GM18507 (cell line): ENCODE results near the gene LUZP2.

Source experiments
- DNase-seq: peaks from one replicate; pipeline ENCODE4 v3.0.0; 2011; ENCODE audit warnings: low read depth; ENCODE audit not compliant: insufficient read length; ENCODE audit errors: extremely low spot score
- FAIRE-seq: peaks from 2 replicates; lab custom pipeline; 2011; peaks lifted over from hg19 to GRCh38; lab: Jason Lieb, UNC

LUZP2 gene

DNA sequence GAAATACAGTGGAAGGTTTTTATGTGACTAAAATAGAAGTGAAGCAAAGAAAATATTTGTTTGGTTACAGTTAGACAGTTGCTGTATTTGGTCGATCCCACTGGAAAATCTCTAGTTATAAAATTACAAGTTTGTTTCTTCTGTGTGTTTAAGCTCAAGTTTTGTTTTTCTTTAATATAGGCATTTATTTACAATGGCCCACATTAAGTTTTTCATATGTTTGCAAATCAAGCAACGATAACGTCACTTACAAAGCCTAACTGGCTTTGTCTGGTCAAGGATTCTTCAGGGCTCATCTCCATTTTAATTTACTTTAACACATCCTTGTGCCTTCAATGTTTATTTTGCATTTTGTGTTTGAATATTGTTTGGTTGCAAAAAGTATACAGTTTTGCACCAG, 270.6 kb downstream of the LUZP2 start:
- FAIRE-seq = no peak
- DNase-seq = no peak

DNA sequence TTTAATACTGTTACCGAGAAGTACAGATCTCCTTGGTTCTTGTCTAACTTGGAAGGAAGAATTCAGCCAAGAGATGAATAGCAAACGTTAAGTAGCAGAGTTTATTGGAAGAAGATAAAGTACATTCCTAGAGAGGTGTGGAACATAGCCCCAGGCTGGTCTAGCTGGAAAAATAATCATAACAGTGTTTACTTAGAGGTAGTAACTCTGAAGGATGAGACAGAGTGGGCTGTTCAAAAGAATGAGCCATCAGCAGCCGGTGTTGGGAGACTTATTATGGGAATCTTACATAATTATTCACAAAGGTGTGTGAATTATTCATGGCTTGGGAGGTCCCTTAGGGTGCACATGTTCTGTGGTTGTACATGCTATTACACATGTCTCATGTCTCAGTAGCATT, 276.5 kb downstream of the LUZP2 start:
- no peak for FAIRE-seq
- DNase-seq = no peak

DNA sequence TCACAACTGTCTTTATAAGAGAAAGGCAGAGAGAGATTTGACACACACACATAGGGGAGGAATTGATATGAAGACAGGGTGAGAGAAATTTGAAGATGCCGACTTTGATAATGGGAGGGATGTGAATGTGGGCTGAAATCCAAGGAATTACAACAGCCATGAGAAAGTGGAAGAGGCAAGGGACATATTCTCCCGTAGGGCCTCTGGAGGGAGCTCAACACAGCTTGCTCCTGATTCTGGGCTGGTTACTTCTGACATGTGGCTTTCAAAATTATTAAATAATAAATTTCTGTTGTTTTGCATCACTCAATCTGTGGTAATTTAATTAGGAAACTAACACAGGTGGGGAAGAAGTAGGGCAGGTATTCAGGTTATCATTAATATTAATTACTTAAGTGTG, 282.9 kb downstream of the LUZP2 start:
- FAIRE-seq = no peak
- DNase-seq = no peak

DNA sequence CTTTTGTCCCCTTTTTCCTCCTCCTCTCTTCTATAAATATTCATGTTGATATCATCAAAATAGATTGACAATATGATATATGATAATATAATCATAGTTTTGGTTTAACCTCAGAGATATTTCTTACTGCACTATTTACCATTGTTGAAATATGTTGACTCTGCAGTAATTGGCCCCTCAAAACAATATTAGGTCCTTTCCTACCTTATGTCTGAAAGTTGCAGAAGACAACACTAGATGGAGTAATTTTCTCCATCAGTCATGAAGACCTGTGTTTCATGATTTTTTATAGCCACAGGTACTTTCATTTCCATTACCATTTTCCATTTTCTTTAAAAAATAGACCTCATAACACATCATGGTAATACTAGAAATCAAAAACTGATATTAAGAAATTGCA, 284.4 kb downstream of the LUZP2 start:
- FAIRE-seq (no peak), DNase-seq (no peak)

DNA sequence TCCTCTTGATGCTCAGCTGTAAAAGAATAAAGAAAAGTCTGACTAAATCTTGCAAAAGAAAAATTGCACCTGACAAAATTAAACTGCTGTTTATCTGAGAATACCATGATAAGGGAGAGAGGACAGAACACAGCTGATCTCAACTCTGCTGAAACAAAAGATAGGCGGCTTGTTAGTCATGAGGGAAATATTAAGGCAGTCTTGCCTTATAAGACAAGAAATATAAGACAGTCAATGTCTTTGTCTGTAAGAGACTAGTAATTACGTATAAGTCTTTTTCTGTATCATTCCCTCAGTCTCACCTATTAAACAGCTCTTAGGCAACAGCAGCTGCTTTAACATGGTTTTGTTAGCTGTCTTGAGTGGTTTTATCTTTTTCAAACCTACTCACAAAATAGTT, 296.6 kb downstream of the LUZP2 start:
- DNase-seq (no peak), FAIRE-seq (no peak)

DNA sequence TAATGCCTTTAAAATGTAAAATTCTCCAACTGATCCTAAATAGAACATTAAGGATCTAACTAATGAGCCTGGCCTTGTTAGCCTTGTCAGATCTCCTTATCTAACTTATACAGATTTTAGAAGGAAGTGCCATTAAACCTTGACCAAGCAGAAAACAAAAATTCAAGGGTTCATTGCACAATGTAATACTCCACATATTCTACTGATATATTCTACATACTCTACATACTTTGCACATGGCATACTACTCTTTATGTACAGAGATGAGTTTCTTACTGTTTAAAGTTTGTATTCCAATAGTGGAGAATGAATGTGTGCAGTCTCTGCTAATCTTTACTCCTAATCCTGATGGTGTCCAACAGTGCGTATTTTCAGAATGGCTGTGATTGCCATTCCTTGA, 297.2 kb downstream of the LUZP2 start:
- DNase-seq = no peak
- no peak for FAIRE-seq

DNA sequence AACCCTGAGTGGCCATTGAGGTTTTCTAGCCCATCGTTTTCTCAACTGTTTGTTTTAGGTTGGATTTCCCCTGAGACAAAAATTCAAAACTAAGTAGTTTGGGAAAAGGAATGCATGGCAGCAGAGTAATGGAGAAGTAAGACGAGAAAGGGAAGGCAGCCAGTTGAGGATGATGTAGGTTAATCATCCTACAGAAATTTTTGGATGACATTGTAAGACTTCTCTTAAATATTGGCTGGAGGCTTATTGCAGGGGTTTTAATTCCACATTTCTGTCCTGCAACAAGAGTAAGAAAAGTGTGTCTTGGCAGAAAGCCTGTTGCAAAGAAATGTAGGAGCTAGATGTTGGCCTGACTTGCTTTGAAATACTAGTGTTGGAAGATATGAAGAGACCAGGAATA, 308.8 kb downstream of the LUZP2 start:
- FAIRE-seq = no peak

DNA sequence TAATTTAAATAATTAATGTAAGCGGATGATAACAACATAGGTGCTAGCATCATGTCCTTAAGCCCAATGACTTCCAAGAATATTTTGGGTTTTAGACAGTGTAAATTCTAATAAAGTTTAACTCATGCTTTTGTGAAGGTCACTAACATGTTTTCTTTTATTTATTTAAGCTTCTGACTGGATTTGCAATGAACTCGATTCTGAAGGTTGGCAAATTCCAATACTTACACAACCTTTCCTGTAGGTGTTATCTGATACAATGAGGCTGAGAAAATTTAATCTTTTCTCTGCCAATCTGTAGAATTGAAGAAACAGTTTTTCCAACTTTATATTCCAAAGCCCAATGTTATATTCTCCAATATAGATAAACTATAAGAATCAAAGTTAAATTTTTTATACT, 311.3 kb downstream of the LUZP2 start:
- FAIRE-seq (no peak), DNase-seq (no peak)

More for the DNA sequence above, 308.8 kb downstream of the LUZP2 start:
- DNase-seq = no peak

DNA sequence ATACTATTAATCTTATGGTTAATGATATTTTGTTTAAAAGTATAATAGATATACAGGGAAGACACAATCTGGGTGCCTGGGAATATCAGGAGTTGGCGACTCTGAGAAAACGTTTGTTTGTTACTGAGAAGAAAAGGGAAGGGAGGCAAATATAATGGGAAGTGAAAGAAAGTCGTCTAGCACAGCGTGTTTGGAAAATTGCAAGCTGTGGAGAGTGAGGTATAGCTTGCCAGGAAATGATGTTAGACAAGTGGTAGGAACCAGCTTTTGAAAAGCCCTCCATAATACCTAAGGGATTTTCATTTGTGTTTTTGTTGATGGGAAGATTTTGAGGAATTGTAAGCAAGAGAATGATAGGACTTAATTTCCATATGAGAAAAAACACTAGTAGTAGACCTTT, 322.2 kb downstream of the LUZP2 start:
- FAIRE-seq (no peak), DNase-seq (no peak)

DNA sequence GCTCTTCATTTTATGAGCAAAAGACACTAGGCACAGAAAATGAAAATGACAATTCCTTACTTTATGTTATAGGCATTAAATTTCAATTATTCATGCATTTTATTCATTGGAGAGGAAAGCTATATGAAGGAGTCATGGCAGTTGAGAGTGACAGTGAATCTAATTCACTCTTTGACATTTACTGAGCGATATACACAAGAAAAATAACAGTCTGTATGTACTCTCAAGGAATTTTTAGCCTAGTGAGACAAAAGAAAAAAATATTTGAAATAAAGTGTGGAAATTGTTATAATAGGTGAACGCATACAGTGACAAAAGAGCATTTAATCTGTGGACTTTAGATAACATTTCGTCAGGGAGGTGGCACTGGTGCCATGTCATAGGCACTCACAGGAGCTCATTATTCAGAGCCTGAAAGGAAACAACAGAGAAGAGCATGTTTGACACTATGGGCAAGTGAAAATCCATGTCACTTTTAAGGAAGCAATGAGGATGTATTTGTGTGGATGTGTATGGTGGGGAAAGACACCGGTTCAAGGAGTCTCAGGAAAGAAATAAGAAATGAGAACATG, 323.1 kb downstream of the LUZP2 start:
- FAIRE-seq = no peak
- DNase-seq = no peak

DNA sequence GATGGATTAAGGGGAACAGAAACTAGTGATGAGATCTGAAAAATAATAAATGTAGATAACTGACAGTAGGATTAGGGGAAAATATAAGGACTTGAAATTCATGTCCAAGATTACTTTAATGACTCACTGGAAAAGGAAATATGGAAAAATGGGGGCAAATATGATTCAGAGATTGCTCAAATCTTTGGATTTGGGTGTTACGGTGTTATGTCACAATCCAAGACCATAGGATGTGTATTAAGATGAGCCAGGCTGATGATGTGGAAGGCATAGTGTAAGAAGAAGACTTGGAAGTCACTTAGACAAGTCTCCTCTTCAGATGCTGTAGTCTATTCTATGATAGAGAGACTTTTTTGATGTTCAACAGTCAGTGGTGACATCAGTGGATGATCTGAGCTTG, 323.7 kb downstream of the LUZP2 start:
- DNase-seq (no peak), FAIRE-seq (no peak)

DNA sequence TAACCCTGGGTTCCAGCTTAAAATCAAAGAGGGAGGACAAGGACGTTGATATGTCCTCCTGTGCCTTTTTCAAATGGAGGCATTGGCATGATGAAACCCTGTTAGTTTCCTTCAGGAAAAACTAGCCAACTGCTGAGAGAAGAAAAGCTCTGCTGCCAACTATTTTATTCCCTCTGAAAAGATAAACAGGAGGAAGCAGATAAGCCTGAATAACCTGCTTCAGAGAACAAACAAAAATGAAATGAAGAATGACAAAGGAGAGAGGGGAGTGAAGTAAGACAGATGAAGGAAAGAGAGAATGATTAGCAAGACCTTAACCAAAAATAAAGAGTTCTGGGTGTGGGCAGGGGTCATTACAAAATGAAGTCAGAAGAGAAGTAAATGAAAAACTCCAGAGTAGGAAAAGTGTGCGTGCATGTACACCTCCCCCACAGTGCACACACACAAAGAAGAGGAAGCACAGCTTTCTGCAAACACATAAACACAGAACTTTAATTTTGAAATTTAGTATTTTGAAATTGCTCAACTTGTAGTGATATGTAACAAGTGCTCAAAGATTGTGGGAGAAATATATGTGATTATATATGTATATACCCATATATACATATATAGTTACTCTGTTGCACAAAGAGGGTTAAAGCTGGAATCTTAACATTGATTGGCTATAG, 332.2 kb downstream of the LUZP2 start:
- FAIRE-seq = no peak
- DNase-seq = no peak

DNA sequence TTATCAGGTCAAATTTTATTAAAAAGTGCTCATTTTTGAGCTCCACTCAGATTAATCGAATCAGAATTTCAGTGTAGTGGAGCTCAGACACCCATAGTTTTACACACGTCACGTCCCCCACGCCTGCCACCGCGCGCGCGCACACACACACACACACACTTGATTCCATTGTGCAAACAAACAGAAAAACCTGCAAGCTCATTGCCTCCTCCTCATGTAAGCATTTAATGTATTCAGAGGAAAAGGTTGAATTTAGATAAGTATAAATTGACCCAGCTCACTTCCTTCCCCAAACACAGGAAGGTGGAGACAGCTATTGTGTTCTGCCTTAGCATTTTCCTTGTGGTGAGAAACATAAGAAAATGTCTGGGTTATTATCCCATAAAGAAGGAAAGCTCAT, 336.7 kb downstream of the LUZP2 start:
- no peak for DNase-seq
- no peak for FAIRE-seq

DNA sequence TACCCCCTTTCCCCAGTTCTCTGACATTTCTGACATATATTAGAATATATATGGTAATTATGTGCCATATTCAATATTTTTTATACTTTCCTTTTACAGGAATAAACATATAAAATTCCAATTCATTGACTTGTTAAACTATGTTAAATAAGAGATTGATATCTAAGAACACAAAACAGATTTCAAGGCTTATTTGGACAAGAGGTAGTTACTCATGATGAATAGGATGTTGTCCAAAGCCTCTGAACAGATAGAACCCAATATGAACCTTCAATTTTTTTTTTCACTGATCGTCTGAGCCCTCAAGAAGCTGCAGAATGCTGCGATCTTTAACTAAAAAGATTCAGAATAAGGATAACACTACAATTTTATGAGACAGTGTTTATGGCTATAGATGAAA, 340.3 kb downstream of the LUZP2 start:
- DNase-seq (no peak), FAIRE-seq (no peak)

DNA sequence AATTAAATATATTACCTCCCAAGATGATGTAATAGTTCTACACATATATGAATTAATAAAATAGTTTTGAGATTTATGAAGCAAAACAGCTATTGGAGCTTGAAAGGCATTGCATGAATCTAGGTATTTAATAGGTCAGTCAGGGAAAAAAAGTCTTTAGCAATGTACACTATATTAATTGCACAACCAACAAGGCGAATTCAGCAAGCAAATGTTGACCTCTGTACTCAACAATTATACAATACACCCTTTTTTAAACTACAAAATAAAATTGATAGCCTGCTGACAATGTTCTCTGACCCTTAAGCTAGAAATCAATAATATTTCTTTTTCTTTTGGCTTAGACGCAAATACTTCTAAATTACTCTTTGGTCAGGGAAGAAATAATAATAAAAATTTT, 345.5 kb downstream of the LUZP2 start:
- FAIRE-seq (no peak), DNase-seq (no peak)

DNA sequence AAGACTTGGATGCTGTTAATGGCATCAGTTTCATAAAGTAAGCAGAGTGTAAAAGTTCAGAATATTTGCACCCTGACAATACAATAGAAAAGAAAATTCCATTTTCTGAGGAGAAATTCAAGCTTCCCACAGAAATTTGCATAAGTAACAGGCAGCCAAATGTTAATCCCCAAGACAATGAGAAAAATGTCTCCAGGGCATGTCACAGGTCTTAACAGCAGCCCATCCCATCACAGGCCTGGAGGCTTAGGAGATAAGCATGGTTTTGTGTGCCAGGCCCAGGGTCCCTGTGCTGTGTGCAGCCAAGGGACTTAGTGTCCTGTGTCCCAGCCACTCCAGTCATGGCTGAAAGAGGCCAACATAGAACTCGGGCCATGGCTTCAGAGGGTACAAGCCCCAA, 347.6 kb downstream of the LUZP2 start:
- no peak for FAIRE-seq
- no peak for DNase-seq

DNA sequence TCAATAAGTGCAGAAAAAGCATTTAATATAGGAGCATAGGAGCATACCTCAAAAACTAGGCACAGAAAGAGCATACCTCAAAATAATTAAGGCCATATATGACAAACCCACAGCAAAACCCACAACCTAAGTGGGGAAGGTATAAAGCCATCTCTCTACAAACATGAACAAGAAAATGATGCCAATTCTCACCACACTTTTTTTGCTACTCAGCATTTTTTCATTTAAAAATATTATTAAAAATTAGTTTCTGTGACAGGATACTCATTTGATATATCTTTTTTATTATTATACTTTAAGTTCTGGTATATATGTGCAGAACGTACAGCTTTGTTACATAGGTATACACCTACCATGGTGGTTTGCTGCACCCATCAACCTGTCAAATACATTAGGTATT, 352.0 kb downstream of the LUZP2 start:
- FAIRE-seq = no peak
- DNase-seq = no peak

DNA sequence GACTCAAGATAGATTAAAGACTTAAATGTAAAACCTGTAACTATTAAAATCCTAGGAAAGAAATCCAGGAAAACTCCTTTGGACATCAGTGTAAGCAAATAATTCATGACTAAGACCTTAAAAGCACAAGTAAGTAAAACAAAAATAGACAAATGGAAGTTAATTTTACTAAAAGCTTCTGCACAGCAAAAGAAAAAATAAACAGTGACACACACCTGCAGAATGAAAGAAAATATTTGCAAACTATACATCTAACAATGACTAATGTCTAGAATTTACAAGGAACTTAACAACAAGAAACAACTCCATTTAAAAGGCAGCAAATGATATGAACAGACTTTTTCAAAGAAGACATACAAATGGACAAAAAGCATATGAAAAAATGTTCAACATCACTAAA, 359.1 kb downstream of the LUZP2 start:
- no peak for FAIRE-seq
- no peak for DNase-seq

DNA sequence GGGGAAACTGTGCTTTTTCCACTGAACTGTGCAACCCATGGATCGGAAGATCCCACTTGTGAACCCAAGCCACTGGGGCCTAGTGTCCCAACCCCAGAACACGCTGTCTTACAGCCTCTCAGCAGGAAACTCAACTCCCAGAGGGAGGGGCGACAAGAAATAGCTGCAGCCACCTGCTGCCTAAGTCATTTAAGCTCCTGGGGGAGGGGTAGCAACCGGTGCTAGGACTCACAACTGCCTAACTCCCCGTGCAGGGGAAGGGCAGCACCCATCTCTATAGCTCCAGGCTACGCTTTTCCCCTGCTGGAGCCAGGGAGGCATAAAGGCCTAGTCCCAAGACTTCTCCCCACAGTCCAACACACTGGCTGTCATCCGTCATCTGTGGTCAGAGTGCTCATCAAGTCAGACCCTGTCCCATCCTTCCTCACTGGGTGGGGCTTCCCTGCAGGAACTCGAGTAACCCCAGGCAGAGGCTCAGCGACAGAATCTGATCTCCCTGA, 363.0 kb downstream of the LUZP2 start:
- DNase-seq (no peak), FAIRE-seq (no peak)

DNA sequence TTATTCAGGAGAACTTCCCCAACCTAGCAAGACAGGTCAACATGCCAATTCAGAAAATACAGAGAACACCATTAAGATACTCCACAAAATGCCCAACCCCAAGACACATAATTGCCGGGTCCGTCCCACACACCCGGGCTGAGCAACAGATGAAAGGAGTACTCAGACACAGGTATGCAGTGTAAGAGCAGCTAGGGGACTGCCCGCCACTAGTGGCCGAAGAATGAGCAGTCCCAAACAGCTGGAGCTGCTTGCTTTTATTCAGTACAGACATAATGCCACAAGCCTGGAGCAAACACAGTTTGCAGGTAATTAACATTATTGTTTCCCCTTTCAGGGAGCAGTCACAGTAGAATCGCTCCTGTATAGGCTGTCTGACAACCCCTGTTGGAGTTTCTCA, 364.6 kb downstream of the LUZP2 start:
- no peak for FAIRE-seq

DNA sequence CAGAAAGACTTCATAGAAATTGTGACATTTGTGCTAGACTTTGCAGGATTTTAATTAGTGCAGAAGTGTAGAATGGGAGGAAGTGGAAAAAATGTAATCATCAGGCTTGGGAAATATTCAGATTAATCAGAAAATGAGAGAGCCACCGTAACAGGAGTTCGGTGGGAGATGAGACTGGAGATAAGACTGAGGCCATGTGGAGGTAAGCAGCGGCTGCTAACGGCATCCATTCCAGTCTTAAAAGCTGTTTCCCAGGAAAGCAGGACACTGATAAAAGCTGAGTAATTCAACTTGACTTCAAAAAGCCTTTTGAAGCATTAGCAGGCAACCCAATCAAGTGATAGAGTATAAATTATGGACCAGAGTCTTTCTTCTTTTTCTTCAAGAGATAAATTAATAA, 369.9 kb downstream of the LUZP2 start:
- DNase-seq (no peak), FAIRE-seq (no peak)

More for the DNA sequence above, 364.6 kb downstream of the LUZP2 start:
- DNase-seq = no peak

DNA sequence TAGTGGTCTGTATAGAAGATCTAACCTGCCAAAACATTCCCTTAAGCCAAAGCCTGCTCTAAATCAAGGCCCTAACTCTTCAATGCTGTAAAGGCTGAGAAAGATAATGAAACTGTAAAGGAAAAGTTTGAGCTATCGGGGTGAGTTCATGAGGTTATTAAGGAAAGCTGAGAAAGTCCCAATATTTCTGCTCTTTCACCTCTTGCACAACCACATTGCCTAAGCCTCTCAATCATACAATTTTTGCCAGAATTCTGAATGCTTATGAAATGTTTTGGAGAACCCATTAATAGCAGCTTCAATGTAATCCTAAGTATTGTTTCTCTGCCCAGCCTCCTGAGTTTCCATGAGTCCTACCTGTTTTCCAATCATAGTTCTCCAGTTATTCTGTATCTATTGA, 373.2 kb downstream of the LUZP2 start:
- FAIRE-seq (no peak), DNase-seq (no peak)
